Neural cell (in vitro differentiated cells): Measurements from ENCODE around the gene NETO1. TPM values are rescaled to one million over a fixed set of nuclear protein-coding genes. Genes with fewer than 3 reads are reported as not detected.

Experiments
- H2AFZ ChIP-seq: fragments of 200-600, 300-800 bp; sonication (generic), shearing (Covaris generic); 2 replicates; pipeline ENCODE4 v1.6.0; 2014; ENCODE audit warnings: low read depth, mild to moderate bottlenecking, antibody characterized with exemption, low read length, moderate library complexity
- H3F3A ChIP-seq: fragments of 200-600 bp; shearing (Covaris generic); 2 replicates; pipeline ENCODE4 v1.6.1; 2016; ENCODE audit warnings: mild to moderate bottlenecking, moderate library complexity, mixed read lengths, antibody characterized with exemption, low read length; ENCODE audit not compliant: insufficient read depth, poor library complexity, severe bottlenecking
- H3K27ac ChIP-seq: fragments of 200-600, 300-800 bp; sonication (generic), shearing (Covaris generic); 2 replicates; pipeline ENCODE4 v1.5.1; 2014; ENCODE audit warnings: mild to moderate bottlenecking, low read length, moderate library complexity
- H3K27me3 ChIP-seq: fragments of 300-800, 200-600 bp; sonication (generic), shearing (Covaris generic); 2 replicates; pipeline ENCODE4 v1.6.0; 2014; ENCODE audit warnings: mild to moderate bottlenecking, low read depth, low read length, moderate library complexity; ENCODE audit not compliant: insufficient read depth
- H3K36me3 ChIP-seq: fragments of 300-800, 200-600 bp; sonication (generic), shearing (Covaris generic); 2 replicates; pipeline ENCODE4 v1.5.1; 2014; ENCODE audit warnings: mild to moderate bottlenecking, antibody characterized with exemption, low read length, moderate library complexity; ENCODE audit not compliant: insufficient read depth
- H3K4me2 ChIP-seq: fragments of 300-800, 200-600 bp; sonication (generic), shearing (Covaris generic); 2 replicates; pipeline ENCODE4 v1.6.0; 2014; ENCODE audit warnings: mild to moderate bottlenecking, low read length
- H3K4me3 ChIP-seq: fragments of 300-800, 200-600 bp; sonication (generic), shearing (Covaris generic); 2 replicates; pipeline ENCODE4 v1.5.1; 2014; ENCODE audit warnings: mild to moderate bottlenecking, low read length, moderate library complexity
- H3K79me2 ChIP-seq: fragments of 200-600 bp; shearing (Covaris generic); replicated peaks from 2 replicates; pipeline ENCODE4 v1.6.0; 2014; ENCODE audit warnings: mild to moderate bottlenecking, low read length, moderate library complexity; ENCODE audit not compliant: insufficient read depth
- H3K9ac ChIP-seq: fragments of 300-800, 200-600 bp; sonication (generic), shearing (Covaris generic); 2 replicates; pipeline ENCODE4 v1.6.1; 2016; ENCODE audit warnings: mild to moderate bottlenecking, low read length, mixed read lengths
- H3K9me2 ChIP-seq: fragments of 200-600 bp; shearing (Covaris generic); 2 replicates; pipeline ENCODE4 v1.6.1; 2016; ENCODE audit warnings: mild to moderate bottlenecking, low read length, mixed read lengths; ENCODE audit not compliant: insufficient read depth
- H3K9me3 ChIP-seq: fragments of 200-600, 300-800 bp; sonication (generic), shearing (Covaris generic); 2 replicates; pipeline ENCODE4 v1.6.1; 2016; ENCODE audit warnings: mild to moderate bottlenecking, mixed run types, low read length, moderate library complexity, mixed read lengths
- H4K20me1 ChIP-seq: fragments of 200-600 bp; shearing (Covaris generic); 2 replicates; pipeline ENCODE4 v1.6.1; 2016; ENCODE audit warnings: mild to moderate bottlenecking, mixed run types; ENCODE audit not compliant: insufficient read depth
- EP300 ChIP-seq: fragments of 450-650 bp; conservative IDR thresholded peaks from 2 replicates; pipeline ENCODE4 v1.6.1; 2014; ENCODE audit warnings: antibody characterized with exemption, mild to moderate bottlenecking, moderate library complexity; ENCODE audit not compliant: poor library complexity, severe bottlenecking
- EZH2 ChIP-seq: fragments of 200-600, 300-800 bp; shearing (Covaris generic), sonication (generic); IDR thresholded peaks from 2 replicates; pipeline ENCODE4 v1.6.1; 2014; ENCODE audit warnings: antibody characterized with exemption, low read length, borderline replicate concordance, mild to moderate bottlenecking; ENCODE audit not compliant: insufficient read depth, poor library complexity, severe bottlenecking
- MXI1 ChIP-seq: fragments of 450-650 bp; conservative IDR thresholded peaks from 2 replicates; pipeline ENCODE4 v1.6.1; 2014; ENCODE audit warnings: antibody characterized with exemption, mild to moderate bottlenecking; ENCODE audit not compliant: poor library complexity, severe bottlenecking
- POLR2AphosphoS5 ChIP-seq: IDR thresholded peaks from 2 replicates; pipeline ENCODE4 v1.6.1; 2012
- RAD21 ChIP-seq: fragments of 450-650 bp; conservative IDR thresholded peaks from 2 replicates; pipeline ENCODE4 v1.6.1; 2014; ENCODE audit warnings: antibody characterized with exemption, mild to moderate bottlenecking, moderate library complexity
- SMC3 ChIP-seq: fragments of 450-650 bp; conservative IDR thresholded peaks from 2 replicates; pipeline ENCODE4 v1.6.1; 2014; ENCODE audit warnings: antibody characterized with exemption, mild to moderate bottlenecking, moderate library complexity; ENCODE audit not compliant: poor library complexity
- TAF1 ChIP-seq: IDR thresholded peaks from 2 replicates; pipeline ENCODE4 v1.6.1; 2012; ENCODE audit warnings: low read depth
- polyA plus RNA-seq: library from polyadenylated mRNA; depleted of rRNA; stranded (reverse); fragments of >200 nt; gene quantifications from 2 replicates; pipeline ENCODE4 v1.2.3, GENCODE V29; 2014
- TF ChIP-seq, protein P1 (sequence below): fragments of 450-650 bp; IDR thresholded peaks from 2 replicates; pipeline ENCODE4 v1.5.1; 2014; ENCODE audit warnings: antibody characterized with exemption, mild to moderate bottlenecking, moderate library complexity; ENCODE audit not compliant: poor library complexity, severe bottlenecking
- TF ChIP-seq, protein P2 (sequence below): IDR thresholded peaks from 2 replicates; pipeline ENCODE4 v1.6.1; 2012; ENCODE audit warnings: borderline replicate concordance

Gene NETO1
- polyA plus RNA-seq, 1 donor from 2014 or later, result 0.45 TPM

DNA sequence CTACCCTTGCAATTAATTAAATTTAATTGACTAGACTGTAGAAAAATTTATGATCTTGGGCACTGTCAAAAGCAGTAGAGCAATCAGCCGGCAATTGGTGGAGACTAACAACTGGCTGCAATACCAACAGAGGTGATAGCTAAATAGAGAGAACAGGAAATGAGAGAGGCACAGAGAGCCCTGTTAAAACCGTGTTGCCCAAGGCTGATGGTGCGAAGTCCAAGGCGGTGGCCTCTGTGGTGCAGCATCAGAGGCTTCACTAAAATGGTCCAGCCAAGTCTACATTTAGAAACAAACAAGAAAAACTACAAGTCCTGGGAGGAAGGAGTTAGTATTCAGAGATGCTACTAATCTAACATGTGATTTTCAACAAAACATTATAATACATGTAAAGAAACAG is 115.6 kb downstream of the NETO1 start:
- no peak overlapping the region for H3K4me2 ChIP-seq
- H3K36me3 ChIP-seq, result no peaks in the 10 kb centered on the region
- no peak overlapping the region for H3K9ac ChIP-seq
- H3K9me2 ChIP-seq, result no peaks in the 10 kb centered on the region
- no peaks in the 10 kb centered on the region for H3K79me2 ChIP-seq
- no peak overlapping the region for H3K27ac ChIP-seq
- no peaks in the 10 kb centered on the region for H3K9me3 ChIP-seq
- no peaks in the 10 kb centered on the region for H4K20me1 ChIP-seq
- TF ChIP-seq, protein P1, sequence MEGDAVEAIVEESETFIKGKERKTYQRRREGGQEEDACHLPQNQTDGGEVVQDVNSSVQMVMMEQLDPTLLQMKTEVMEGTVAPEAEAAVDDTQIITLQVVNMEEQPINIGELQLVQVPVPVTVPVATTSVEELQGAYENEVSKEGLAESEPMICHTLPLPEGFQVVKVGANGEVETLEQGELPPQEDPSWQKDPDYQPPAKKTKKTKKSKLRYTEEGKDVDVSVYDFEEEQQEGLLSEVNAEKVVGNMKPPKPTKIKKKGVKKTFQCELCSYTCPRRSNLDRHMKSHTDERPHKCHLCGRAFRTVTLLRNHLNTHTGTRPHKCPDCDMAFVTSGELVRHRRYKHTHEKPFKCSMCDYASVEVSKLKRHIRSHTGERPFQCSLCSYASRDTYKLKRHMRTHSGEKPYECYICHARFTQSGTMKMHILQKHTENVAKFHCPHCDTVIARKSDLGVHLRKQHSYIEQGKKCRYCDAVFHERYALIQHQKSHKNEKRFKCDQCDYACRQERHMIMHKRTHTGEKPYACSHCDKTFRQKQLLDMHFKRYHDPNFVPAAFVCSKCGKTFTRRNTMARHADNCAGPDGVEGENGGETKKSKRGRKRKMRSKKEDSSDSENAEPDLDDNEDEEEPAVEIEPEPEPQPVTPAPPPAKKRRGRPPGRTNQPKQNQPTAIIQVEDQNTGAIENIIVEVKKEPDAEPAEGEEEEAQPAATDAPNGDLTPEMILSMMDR, result no peak
- TF ChIP-seq POLR2AphosphoS5, result no peak
- TF ChIP-seq RAD21, result no peak
- no peak for TF ChIP-seq TAF1
- no peak for TF ChIP-seq MXI1
- no peak for TF ChIP-seq EP300
- TF ChIP-seq, protein P2, sequence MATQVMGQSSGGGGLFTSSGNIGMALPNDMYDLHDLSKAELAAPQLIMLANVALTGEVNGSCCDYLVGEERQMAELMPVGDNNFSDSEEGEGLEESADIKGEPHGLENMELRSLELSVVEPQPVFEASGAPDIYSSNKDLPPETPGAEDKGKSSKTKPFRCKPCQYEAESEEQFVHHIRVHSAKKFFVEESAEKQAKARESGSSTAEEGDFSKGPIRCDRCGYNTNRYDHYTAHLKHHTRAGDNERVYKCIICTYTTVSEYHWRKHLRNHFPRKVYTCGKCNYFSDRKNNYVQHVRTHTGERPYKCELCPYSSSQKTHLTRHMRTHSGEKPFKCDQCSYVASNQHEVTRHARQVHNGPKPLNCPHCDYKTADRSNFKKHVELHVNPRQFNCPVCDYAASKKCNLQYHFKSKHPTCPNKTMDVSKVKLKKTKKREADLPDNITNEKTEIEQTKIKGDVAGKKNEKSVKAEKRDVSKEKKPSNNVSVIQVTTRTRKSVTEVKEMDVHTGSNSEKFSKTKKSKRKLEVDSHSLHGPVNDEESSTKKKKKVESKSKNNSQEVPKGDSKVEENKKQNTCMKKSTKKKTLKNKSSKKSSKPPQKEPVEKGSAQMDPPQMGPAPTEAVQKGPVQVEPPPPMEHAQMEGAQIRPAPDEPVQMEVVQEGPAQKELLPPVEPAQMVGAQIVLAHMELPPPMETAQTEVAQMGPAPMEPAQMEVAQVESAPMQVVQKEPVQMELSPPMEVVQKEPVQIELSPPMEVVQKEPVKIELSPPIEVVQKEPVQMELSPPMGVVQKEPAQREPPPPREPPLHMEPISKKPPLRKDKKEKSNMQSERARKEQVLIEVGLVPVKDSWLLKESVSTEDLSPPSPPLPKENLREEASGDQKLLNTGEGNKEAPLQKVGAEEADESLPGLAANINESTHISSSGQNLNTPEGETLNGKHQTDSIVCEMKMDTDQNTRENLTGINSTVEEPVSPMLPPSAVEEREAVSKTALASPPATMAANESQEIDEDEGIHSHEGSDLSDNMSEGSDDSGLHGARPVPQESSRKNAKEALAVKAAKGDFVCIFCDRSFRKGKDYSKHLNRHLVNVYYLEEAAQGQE, result no peak
- no peak for TF ChIP-seq SMC3
- no peak for TF ChIP-seq EZH2
- no peak overlapping the region for H2AFZ ChIP-seq
- no peaks in the 10 kb centered on the region for H3K27me3 ChIP-seq
- no peaks in the 10 kb centered on the region for H3F3A ChIP-seq
- no peak overlapping the region for H3K4me3 ChIP-seq

DNA sequence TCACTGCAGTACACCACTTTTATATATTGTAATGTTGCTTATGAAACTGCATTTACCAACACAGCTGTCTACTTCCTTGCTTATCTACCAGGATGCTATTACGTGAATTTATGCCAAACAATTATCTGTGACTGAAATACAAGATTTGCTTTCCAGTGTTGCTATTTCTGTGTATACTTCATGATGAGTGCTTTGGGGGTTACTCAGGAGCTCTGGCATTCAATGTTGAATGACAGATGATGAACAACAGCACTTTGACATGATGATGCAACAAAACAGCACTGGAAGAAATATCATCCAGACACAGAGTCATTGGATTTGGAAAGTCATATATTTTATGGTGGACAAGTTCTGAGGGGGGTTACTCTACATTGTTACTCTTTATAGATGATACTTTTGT is 125.8 kb downstream of the NETO1 start:
- Histone ChIP-seq H3K9ac (no peak overlapping the region), H3K27ac (no peak overlapping the region), H3K4me3 (no peak overlapping the region), H3K4me2 (no peak overlapping the region), H3K79me2 (no peaks in the 10 kb centered on the region), H3F3A (no peaks in the 10 kb centered on the region), H2AFZ (no peak overlapping the region), H4K20me1 (no peaks in the 10 kb centered on the region), H3K27me3 (no peaks in the 10 kb centered on the region), H3K9me3 (no peaks in the 10 kb centered on the region), H3K9me2 (no peaks in the 10 kb centered on the region), H3K36me3 (no peaks in the 10 kb centered on the region)
- TF ChIP-seq, protein P1, result no peak
- peak; percentile 79 for TF ChIP-seq EP300
- TF ChIP-seq POLR2AphosphoS5, result peak; percentile 76
